ENCODE results near the gene FGD4. TPM values are rescaled to one million over a fixed set of nuclear protein-coding genes. Genes with fewer than 3 reads are reported as not detected.

The FGD4 gene
- total RNA-seq, 1 donor from 2014 or later: 11.0 TPM

DNA sequence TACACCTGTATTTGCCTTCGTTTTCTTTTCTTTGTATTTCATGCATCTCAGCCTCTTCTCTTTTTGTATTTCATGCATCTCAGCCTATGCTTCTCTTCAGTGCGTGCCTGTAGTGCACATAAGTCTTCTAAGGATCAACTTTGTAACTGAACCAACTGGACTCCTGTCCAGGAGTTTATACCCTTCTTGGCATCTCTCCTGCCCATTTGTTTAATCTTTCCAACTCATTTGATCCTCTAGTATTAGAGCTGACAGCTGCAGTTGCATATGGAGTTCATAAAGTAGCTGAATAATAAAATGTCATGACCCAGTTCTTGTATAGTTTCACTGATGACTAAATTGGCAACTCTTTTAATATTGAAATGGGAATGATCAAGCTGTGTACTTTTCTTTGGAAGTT, 89.7 kb downstream of the FGD4 start:
- no peak for TF ChIP-seq CTCF (IDR thresholded peaks at IDR 0.05; ENCODE audit: insufficient read depth, low read length, poor library complexity, severe bottlenecking)
- no peak overlapping the region for H3K4me3 ChIP-seq (ENCODE audit: low read depth, low read length)
- H3K27me3 ChIP-seq (ENCODE audit: control insufficient read depth, insufficient read depth, low read length): no peaks in the 10 kb centered on the region
- H3K36me3 ChIP-seq (ENCODE audit: control insufficient read depth, insufficient read depth, low read length): no peaks in the 10 kb centered on the region
- no peak for DNase-seq (ENCODE audit: low read depth)

DNA sequence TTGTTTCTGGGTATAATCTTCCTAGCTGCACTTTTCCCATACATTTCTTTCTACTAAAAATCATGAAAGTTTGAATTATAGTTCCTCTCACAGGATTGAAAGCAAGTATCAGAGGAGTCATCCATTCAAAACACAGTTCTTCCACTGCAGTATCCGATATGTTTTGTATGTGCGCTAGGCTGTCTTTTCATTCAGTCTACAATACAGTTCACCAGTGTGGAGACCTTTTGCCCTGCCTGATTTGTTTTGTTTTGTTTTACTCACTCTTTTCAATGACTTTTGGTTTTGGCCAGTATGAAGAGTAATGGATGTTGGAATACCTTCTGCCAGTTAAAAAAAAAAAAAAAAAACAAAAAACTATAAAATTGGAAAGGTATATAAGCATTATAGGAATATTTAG, 91.4 kb downstream of the FGD4 start:
- H3K36me3 ChIP-seq (ENCODE audit: control insufficient read depth, insufficient read depth, low read length): no peaks in the 10 kb centered on the region
- TF ChIP-seq CTCF (IDR thresholded peaks at IDR 0.05; ENCODE audit: insufficient read depth, low read length, poor library complexity, severe bottlenecking): no peak
- no peaks in the 10 kb centered on the region for H3K27me3 ChIP-seq (ENCODE audit: control insufficient read depth, insufficient read depth, low read length)
- no peak for DNase-seq (ENCODE audit: low read depth)
- no peak overlapping the region for H3K4me3 ChIP-seq (ENCODE audit: low read depth, low read length)

DNA sequence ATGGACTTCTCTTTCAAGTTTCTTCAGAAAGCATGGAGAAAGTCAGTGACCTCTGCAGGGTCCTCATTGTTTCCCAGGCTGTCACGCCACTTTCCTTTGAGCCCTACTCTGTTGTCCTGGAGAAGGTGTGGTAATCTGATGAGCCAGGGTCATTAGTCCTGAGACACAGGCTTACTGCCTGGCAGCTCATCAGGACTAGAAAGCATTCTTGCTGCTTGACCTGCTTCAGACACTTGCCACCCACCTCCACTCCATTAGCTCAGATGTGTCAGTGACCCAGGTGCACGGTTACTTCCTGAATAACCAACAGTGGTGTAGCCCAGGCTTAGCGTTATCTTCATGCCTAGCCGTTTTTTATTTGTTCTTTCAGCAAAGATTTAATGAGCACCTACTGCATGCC, 93.9 kb downstream of the FGD4 start:
- Histone ChIP-seq H3K36me3 (ENCODE audit: control insufficient read depth, insufficient read depth, low read length) (no peaks in the 10 kb centered on the region), H3K27me3 (ENCODE audit: control insufficient read depth, insufficient read depth, low read length) (no peaks in the 10 kb centered on the region), H3K4me3 (ENCODE audit: low read depth, low read length) (no peak overlapping the region)
- no peak for TF ChIP-seq CTCF (IDR thresholded peaks at IDR 0.05; ENCODE audit: insufficient read depth, low read length, poor library complexity, severe bottlenecking)
- DNase-seq (ENCODE audit: low read depth): no peak

DNA sequence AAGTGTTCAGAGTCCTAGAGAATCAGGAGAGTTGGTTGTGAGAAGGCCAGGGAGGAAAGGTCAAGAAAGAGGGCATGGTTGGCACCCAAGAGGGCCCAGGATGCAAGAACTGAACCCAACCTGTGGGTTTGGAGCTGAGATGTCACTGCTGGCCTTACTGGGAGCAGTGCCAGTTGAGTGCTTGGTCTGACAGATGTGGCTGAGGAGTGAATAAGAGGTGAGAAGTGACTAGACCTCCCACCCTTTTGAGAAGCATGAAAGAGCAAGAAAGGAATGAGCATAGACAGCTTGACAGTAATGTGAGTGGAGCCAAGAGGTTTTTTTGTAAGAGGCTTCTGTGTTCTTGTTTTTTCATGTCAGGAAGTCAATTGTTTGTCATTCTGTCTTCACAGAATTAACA, 95.3 kb downstream of the FGD4 start:
- TF ChIP-seq CTCF (IDR thresholded peaks at IDR 0.05; ENCODE audit: insufficient read depth, low read length, poor library complexity, severe bottlenecking): no peak
- H3K4me3 ChIP-seq (ENCODE audit: low read depth, low read length): no peak overlapping the region
- H3K36me3 ChIP-seq (ENCODE audit: control insufficient read depth, insufficient read depth, low read length): no peaks in the 10 kb centered on the region
- no peaks in the 10 kb centered on the region for H3K27me3 ChIP-seq (ENCODE audit: control insufficient read depth, insufficient read depth, low read length)
- no peak for DNase-seq (ENCODE audit: low read depth)

DNA sequence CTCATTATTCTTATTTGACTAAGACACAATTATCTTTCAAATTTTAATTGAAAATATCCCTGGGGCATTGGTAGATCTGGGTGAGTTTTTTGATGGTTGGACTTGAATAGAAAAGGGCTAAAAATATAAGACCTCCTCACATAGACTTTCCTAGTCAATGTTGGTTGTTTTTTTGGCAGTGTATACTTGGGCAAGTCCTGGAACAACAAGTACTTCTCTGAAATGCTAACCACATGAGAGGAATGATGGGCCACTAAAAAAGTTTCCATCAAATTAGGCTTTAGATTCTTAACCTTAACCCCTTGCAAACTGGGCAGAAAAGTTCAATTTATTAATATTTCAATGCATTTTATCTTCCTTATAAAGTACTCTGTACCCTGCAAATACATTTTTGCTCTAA, 97.6 kb downstream of the FGD4 start:
- no peak overlapping the region for H3K4me3 ChIP-seq (ENCODE audit: low read depth, low read length)
- TF ChIP-seq CTCF (IDR thresholded peaks at IDR 0.05; ENCODE audit: insufficient read depth, low read length, poor library complexity, severe bottlenecking): no peak
- DNase-seq (ENCODE audit: low read depth): no peak
- H3K27me3 ChIP-seq (ENCODE audit: control insufficient read depth, insufficient read depth, low read length): no peaks in the 10 kb centered on the region
- no peaks in the 10 kb centered on the region for H3K36me3 ChIP-seq (ENCODE audit: control insufficient read depth, insufficient read depth, low read length)

DNA sequence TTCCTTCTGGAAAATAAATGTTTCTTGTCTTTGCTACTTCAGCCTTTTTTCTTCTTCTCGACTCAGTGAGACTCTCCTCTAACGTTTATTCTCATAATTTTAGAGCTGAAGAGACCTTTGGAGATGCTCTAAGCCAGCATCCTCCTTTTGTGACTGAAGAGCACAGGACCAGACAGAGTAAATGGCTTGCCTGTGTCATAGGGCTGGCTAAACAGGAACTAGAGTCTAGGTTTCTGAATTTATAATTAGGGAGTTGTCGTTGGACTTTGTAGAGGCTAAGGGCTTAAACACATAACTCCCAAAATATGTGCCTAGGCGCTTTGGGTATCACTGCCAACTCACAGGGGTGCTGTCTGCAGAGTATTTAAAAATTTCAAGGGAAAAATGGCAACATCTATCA, 98.5 kb downstream of the FGD4 start:
- no peaks in the 10 kb centered on the region for H3K27me3 ChIP-seq (ENCODE audit: control insufficient read depth, insufficient read depth, low read length)
- no peak for TF ChIP-seq CTCF (IDR thresholded peaks at IDR 0.05; ENCODE audit: insufficient read depth, low read length, poor library complexity, severe bottlenecking)
- no peak for DNase-seq (ENCODE audit: low read depth)

More for the DNA sequence above, 98.5 kb downstream of the FGD4 start:
- H3K4me3 ChIP-seq (ENCODE audit: low read depth, low read length): no peak overlapping the region
- no peaks in the 10 kb centered on the region for H3K36me3 ChIP-seq (ENCODE audit: control insufficient read depth, insufficient read depth, low read length)

Data from kidney epithelial cell (primary cell).